ENCODE results near the gene AGRN.
"Not testable (repeated sequence)": the region's sequence is repeated elsewhere in the genome, so short reads cannot be mapped to it uniquely, and the experiment has no call there.

AGRN gene

DNA sequence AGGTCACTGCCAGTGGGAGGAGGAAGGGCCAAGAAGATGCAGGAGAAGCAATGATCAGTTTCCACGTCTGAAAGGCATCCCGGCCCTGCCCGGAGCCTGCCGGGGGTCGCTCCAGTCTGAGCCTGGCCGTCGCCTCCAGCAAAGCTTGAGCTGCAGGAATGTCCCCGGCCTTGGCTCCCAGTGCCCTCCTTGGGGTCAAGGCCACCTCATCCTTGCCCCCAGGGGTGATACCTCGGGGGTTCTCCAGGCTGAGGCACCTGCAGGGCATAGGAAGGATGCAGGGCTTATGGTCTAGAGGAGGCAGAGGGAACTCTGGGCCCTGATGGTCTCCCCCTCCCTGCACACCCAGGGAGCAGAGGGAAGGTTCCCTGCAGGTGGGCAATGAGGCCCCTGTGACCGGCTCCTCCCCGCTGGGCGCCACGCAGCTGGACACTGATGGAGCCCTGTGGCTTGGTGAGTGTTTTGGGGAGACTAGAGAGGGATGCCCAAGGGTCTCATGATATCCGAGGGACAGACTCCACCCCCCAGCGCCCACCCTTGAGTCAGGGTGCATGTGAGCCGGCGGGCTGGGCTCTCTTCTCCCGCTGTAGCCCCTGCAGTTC lies 34.3 kb downstream of the AGRN start:
- DNase-seq: no peak

DNA sequence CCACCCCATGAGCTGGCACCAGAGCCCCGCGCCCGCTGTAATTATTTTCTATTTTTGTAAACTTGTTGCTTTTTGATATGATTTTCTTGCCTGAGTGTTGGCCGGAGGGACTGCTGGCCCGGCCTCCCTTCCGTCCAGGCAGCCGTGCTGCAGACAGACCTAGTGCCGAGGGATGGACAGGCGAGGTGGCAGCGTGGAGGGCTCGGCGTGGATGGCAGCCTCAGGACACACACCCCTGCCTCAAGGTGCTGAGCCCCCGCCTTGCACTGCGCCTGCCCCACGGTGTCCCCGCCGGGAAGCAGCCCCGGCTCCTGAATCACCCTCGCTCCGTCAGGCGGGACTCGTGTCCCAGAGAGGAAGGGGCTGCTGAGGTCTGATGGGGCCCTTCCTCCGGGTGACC lies 35.1 kb downstream of the AGRN start:
- no peak for DNase-seq

- no peak for DNase-seq
These were observed 36.2 kb downstream of the AGRN start for GRCh38 chr1:1055841-1056736.

DNA sequence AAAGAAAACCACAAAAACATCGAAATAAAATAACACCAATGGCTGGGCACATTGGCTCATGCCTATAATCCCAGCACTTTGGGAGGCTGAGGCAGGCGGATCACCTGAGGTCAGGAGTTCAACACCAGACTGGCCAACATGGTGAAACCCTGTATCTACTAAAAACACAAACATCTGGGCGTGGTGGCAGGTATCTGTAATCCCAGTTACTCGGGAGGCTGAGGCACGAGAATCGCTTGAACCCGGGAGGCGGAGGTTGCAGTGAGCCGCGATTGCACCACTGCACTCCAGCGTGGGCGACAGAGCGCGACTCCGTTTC lies 37.8 kb downstream of the AGRN start:
- not testable (repeated sequence) for DNase-seq

GRCh38 chr1:1058088-1058905 lies 38.4 kb downstream of the AGRN start:
- no peak for DNase-seq

GRCh38 chr1:1058921-1059493 lies 39.1 kb downstream of the AGRN start:
- no peak for DNase-seq

GRCh38 chr1:1059494-1060280 lies 39.8 kb downstream of the AGRN start:
- DNase-seq: no peak

DNA sequence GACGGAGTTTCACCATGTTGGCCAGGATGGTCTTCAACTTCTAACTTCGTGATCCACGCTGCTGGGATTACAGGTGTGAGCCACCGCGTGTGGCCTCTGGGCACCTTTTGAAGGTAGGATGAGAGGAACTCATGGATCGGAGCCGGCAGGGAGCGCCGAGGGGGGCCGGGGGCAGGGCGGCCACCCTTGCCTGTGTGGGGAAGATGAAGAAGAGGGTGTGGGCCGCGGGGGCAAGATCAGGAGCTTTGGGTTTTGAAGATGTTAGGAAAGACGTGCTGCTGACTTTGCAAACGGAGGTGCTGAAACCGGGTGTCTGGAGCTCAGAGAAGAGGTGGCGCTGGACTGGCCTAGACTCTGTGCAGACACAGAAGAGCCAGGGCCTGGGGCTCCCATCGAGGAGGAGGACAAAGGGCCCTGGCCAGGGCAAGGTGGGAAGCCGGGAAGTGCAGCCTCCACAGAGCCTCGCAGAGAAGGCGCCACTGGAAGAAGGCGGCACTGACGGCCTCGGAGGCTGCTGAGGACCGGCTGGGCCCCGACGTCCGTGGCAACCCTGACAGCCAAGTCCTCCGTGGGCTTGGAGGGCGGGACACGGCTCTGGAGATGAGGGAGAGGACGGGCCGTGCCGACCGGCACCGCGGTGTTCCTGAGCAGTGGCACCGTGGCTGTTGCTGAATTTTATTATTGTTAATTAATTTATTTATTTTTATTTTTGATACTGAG lies 40.5 kb downstream of the AGRN start:
- DNase-seq: no peak

- no peak for DNase-seq
These were observed 41.9 kb downstream of the AGRN start for GRCh38 chr1:1061682-1062345.

DNA sequence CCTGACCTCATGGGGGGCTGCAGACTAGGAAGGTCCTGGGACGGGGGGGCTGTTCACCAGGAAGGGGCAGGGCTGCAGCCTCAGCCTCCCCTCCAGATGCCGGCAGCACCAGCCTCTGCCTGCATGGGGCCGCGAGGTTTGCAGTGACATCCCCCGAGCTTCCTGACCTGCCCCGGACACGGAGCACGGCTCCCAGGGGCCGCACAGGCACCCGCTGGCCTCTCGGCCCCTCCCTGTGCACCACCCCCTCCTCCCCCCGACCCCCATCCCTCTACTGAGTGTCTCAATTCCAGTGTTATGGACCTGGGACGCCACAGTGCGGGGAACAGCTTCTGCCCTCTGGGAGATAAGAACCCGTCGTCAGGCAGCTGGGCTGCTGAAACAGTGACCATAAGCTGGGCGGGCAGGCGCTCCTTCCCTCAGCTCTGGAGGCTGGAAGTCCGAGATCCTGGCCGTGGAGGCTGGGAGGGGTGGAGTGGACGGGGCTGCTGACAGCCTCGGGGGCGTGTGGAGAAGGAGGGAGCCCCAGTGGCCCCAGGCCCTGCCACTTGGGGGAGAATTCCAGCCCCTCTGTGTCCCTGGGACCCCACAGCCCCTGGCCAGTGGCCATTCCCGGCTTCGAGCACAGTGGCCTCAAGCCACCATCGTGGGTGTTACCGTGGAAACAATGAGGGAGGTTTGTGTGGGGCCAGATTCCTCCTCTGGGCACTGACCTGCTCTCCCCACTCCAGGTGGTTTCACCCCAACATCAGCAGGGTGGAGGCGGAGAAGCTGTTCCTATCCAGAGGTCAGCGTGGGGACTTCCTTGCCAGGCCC lies 42.6 kb downstream of the AGRN start:
- DNase-seq: no peak

- no peak for DNase-seq
These were observed 43.5 kb downstream of the AGRN start for GRCh38 chr1:1063261-1063944.

GRCh38 chr1:1063945-1064831 lies 44.3 kb downstream of the AGRN start:
- DNase-seq: no peak

GRCh38 chr1:1065265-1065939 lies 45.5 kb downstream of the AGRN start:
- no peak for DNase-seq

GRCh38 chr1:1065940-1066304 lies 46.0 kb downstream of the AGRN start:
- not testable (repeated sequence) for DNase-seq

GRCh38 chr1:1066403-1067283 lies 46.7 kb downstream of the AGRN start:
- DNase-seq: no peak

GRCh38 chr1:1067284-1067859 lies 47.5 kb downstream of the AGRN start:
- DNase-seq: no peak

Data from SIG-M5 (cell line).